Raji (cell line): Measurements from ENCODE around the gene NPTN.

Source experiments
- POLR2A ChIP-seq: IDR thresholded peaks from 2 replicates; pipeline ENCODE4 v1.6.1; 2011; ENCODE audit warnings: low read depth, low read length, control low read depth; ENCODE audit not compliant: insufficient read depth

Gene NPTN

GRCh38 chr15:73620078-73620477 is 13.1 kb downstream of the NPTN start:
- no peak for TF ChIP-seq POLR2A

DNA sequence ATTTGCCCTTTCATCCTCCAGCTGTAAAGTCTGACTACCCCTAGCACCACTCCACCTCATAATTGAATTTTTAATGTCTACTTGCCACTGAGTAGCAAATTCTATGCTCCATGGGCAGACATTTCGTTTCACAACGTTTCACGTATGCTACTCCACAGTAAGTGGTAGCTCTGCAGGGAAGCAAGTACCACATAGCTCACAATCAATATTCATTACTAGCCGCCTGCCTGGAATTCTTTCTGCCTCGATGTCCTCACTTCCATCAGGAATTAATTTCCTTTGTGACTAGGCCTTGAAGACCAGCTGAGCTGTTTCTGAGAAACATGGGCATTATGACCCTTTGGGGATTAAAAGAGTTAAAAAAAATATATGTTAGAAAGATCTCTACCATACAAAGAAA is 15.3 kb downstream of the NPTN start:
- TF ChIP-seq POLR2A = no peak

DNA sequence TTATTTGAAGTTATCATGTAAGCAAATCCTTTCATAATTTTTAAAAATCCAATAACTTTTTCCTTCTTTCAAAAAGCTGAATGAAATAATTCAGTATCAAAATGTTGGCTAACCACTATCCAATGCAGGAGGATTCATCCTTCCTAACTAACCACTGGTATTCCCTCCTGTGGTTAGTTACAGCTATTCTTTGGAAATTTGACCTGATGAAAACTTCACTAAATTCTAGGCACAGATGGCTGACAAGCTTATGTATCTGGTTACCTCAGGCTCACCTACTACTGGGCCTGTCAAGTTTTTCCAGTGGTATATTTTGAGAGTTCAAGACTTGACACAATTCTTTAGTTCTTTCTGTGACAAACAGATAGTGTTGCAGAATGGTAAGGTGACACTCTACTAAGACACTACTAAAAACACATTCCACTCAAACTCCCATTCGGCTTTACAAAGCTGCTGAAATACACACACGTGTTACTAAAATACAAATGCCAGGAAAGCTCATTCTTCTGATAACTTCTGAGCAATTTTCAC is 15.8 kb downstream of the NPTN start:
- TF ChIP-seq POLR2A = no peak

DNA sequence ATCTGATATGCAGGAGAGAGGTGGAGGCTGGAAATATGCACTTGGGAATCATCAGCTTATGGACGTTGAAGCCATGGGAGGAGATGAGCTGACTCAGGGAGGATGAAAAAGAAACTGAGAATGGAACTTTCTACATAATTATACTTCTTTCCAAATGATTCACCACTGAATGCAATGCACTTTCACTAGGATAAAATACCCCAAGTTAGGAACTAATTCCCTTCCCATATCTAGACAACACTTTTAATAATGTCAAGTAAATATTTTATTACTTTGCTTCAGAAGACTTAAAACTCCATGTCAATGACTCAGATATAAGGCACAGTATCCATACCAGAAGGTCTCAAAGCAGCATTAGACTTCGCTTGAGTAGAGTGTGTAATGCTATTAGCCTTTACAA is 24.2 kb downstream of the NPTN start:
- TF ChIP-seq POLR2A = no peak

- no peak for TF ChIP-seq POLR2A
Observed at GRCh38 chr15:73608475-73608874, 24.7 kb downstream of the NPTN start.

GRCh38 chr15:73607843-73608242 is 25.3 kb downstream of the NPTN start:
- no peak for TF ChIP-seq POLR2A

DNA sequence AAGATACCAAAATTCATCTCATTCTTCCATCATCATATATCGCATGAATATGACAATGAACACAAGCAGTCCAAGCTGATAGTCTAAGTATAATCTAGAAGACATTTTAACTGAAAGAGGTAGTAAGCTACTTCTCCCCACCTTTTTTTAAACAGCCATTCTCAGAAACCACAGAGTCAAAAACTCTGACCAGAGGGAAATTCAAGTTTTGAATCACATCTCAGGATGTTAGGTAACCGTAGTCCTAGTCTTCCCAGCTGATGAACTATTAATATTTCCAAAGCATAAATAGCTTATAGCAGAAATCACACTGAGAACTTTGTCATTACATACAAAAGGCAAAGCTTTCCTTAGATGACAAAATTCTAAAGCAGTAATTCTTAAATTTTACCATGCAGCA is 25.8 kb downstream of the NPTN start:
- TF ChIP-seq POLR2A = no peak

GRCh38 chr15:73605759-73606436 is 27.3 kb downstream of the NPTN start:
- TF ChIP-seq POLR2A = no peak

DNA sequence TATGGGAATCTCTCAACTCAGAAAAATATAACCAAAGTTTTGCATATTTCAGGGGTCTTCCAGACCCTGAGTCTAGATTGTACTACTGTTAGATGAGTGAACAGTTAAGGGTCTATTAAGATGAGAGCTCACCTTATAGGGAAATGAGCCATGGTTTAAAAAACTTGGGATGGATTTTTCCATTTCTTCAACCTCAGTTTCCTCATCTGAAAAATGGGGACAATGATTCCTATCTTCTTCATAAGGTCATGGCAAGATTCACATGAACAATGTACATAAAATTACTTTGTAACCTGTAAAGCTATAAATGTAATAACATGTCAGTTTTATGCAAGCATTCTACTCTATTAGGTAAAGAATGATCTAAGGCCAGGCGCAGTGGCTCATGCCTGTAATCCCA is 28.7 kb downstream of the NPTN start:
- no peak for TF ChIP-seq POLR2A

- no peak for TF ChIP-seq POLR2A
Observed at GRCh38 chr15:73602992-73603391, 30.2 kb downstream of the NPTN start.

GRCh38 chr15:73602446-73602843 is 30.7 kb downstream of the NPTN start:
- no peak for TF ChIP-seq POLR2A

- TF ChIP-seq POLR2A = no peak
Observed at GRCh38 chr15:73601451-73602445, 31.4 kb downstream of the NPTN start.

DNA sequence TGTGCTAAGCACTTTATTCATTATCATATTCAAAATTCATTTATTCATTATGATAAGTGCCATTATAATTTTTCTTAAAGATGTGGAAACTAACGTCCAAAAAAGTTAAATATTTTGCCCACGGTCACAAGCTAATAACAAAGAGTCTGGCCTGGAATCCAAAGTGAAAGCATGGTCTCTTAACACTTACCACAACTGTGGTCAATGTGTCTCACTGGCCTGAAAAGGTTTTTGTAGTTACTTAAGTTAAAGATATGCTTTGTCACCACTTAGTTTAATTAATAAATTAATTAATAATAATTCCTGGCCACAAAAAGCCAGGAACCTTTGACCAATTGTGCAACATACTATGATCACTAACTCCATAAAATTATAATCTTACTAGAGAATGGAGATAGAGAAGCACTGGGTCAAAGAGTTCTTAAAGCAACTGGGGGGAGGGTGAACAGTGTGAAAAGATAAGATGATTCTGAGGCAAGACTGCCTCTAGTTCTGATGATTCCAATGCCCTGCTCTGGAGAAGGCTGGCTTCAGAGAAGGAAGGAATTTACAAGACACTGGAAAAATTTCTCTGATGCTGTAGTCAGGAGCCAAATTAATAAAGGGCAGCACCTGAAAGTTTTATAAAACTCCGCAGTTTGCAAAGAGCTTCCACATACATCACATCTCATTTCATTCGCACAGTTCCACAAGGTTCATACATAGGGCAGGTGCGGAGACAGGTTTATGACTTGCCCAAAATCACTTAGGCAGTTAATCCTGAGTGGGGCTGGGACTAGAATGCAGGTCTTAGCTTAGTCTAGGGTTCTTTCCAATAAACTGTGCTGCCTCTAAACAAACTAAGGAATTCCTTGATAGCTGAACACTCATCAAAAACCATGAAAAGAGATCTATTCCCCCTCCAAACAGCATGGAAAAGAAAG is 32.5 kb downstream of the NPTN start:
- TF ChIP-seq POLR2A = no peak

DNA sequence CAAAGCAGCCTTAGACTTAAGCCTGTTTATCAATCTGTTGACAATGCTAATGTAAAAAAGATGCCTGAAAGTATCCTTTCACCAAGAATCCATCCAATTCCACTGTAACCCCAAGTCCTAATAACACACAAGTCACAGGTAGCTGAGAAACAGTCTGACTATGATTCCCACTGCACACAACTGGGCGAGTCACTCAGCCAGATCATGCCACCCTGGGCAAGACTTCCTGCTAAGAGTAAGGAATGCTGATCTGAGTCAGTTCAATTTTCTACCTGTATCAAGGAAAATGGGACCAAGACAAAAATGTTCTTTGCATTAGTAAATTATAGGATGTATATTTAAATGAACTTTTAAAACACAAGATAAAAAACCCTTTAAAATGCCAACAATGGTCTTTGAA is 33.3 kb downstream of the NPTN start:
- no peak for TF ChIP-seq POLR2A

DNA sequence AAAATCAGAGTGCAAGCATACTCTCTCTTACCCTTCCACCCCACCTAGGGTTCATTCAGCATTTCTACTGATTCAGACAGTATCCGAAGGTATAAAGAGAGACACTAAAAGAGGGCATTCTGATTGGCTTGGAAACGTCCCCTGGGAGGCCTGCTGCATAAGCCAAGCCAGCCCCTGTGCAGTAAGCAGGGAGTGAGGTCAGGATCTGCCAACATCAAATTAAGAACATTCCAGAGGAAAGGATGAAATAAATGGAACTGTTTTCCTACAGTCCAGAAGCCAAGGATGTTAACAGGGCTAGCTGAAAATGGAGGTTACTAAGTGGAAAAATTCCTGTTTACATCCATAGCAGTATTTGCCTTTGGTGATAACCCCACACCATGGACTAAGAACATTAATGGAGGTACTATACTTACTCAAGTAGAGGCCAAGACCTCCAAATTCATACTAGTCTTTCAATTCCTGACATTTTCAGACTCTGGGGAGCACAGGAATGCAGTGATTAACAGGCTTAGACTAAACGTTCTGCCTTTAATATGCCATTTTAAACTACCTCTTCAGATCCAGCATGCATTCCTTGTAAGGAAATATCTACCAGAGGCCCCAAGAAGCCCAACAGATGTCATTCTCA is 34.5 kb downstream of the NPTN start:
- TF ChIP-seq POLR2A = no peak

- TF ChIP-seq POLR2A = no peak
Observed at GRCh38 chr15:73597036-73597638, 36.1 kb downstream of the NPTN start.
